NOMO-1 treated with dmso at 0.1 percent for 144 hours (cell line): Measurements from ENCODE around the gene KRTAP10-12.
"Not testable (repeated sequence)": the region's sequence is repeated elsewhere in the genome, so short reads cannot be mapped to it uniquely, and the experiment has no call there.

Experiments used
- DNase-seq: peaks from one replicate; lab custom pipeline; 2025; ENCODE audit not compliant: unreplicated experiment; lab: John Stamatoyannopoulos, UW

Gene KRTAP10-12

GRCh38 chr21:44670642-44671432, 26.1 kb upstream of the KRTAP10-12 start:
- no peak for DNase-seq

GRCh38 chr21:44671911-44672310, 25.1 kb upstream of the KRTAP10-12 start:
- DNase-seq = no peak

GRCh38 chr21:44677881-44678280, 19.1 kb upstream of the KRTAP10-12 start:
- no peak for DNase-seq

GRCh38 chr21:44681152-44681551, 15.8 kb upstream of the KRTAP10-12 start:
- no peak for DNase-seq

GRCh38 chr21:44681861-44682579, 15.0 kb upstream of the KRTAP10-12 start, which contains the start of gene KRTAP12-1:
KRTAP12-1 (minus strand) TSS chr21:44682163; CDS start chr21:44682123, 40 bp downstream.
- DNase-seq = no peak

GRCh38 chr21:44682580-44683151, 14.3 kb upstream of the KRTAP10-12 start:
- DNase-seq = no peak

GRCh38 chr21:44684077-44684476, 12.9 kb upstream of the KRTAP10-12 start:
- DNase-seq = no peak

- DNase-seq = no peak
These were observed 12.5 kb upstream of the KRTAP10-12 start for GRCh38 chr21:44684483-44684882.

GRCh38 chr21:44685050-44685449, 11.9 kb upstream of the KRTAP10-12 start:
- DNase-seq = not testable (repeated sequence)

- DNase-seq = no peak
These were observed 10.8 kb upstream of the KRTAP10-12 start for GRCh38 chr21:44686000-44686781.

- no peak for DNase-seq
These were observed 10.0 kb upstream of the KRTAP10-12 start for GRCh38 chr21:44686843-44687561.

GRCh38 chr21:44687671-44688070, 9.3 kb upstream of the KRTAP10-12 start:
- no peak for DNase-seq

- DNase-seq = not testable (repeated sequence)
These were observed 7.2 kb upstream of the KRTAP10-12 start for GRCh38 chr21:44689740-44690139.

- DNase-seq = no peak
These were observed 5.3 kb upstream of the KRTAP10-12 start for GRCh38 chr21:44691686-44692085.

GRCh38 chr21:44692798-44693512, 4.0 kb upstream of the KRTAP10-12 start:
- no peak for DNase-seq

- no peak for DNase-seq
These were observed 2.2 kb upstream of the KRTAP10-12 start for GRCh38 chr21:44694776-44695175.

GRCh38 chr21:44695184-44695583, 1.8 kb upstream of the KRTAP10-12 start:
- no peak for DNase-seq

GRCh38 chr21:44695641-44696040, 1.3 kb upstream of the KRTAP10-12 start:
- no peak for DNase-seq

- DNase-seq = no peak
These were observed 400 bp upstream of the KRTAP10-12 start for GRCh38 chr21:44696572-44696971.
